Activated CD4-positive, alpha-beta memory T cell treated with anti-CD3 and anti-CD28 coated beads for 36 hours (primary cell): ENCODE results near the gene ZNF598. TPM values are rescaled to one million over a fixed set of nuclear protein-coding genes. Genes with fewer than 3 reads are reported as not detected.

Experiments
- CTCF ChIA-PET: fragments of 350-600 bp; sonication (Branson Sonifier 250); formaldehyde crosslinking; loops from one replicate; lab custom pipeline; 2021; ENCODE audit warnings: antibody characterized with exemption, inconsistent platforms; lab: Charles Lee
- POLR2A ChIA-PET: fragments of 350-600 bp; sonication (Branson Sonifier 250); formaldehyde crosslinking; loops from one replicate; lab custom pipeline; 2021; ENCODE audit warnings: antibody characterized with exemption; lab: Charles Lee
- DNase-seq: peaks from one replicate; pipeline ENCODE4 v3.0.0-alpha.2; 2020
- H3K27ac Mint-ChIP-seq: one replicate; pipeline ENCODE4 v1.8.0; 2021; ENCODE audit warnings: mixed read lengths
- H3K27me3 Mint-ChIP-seq: one replicate; pipeline ENCODE4 v1.8.0; 2021; ENCODE audit warnings: mixed read lengths
- H3K36me3 Mint-ChIP-seq: one replicate; pipeline ENCODE4 v1.8.0; 2021; ENCODE audit warnings: mixed read lengths
- H3K4me1 Mint-ChIP-seq: one replicate; pipeline ENCODE4 v1.8.0; 2021; ENCODE audit warnings: low read depth, mixed read lengths
- H3K4me3 Mint-ChIP-seq: one replicate; pipeline ENCODE4 v1.8.0; 2021; ENCODE audit warnings: mild to moderate bottlenecking, mixed read lengths
- H3K9me3 Mint-ChIP-seq: one replicate; pipeline ENCODE4 v1.8.0; 2021; ENCODE audit warnings: mixed read lengths
- intact Hi-C: fragments of 100-400 bp; cut with micrococcal nuclease; formaldehyde crosslinking; loops from one replicate; pipeline ENCODE4 v1.15.1; 2023
- total RNA-seq, 2 experiments: library from RNA; stranded (reverse); gene quantifications; one replicate each; pipeline ENCODE4 v1.2.3, GENCODE V29; 2021

Gene ZNF598
- total RNA-seq, result 10 to 100 TPM; 67.2 to 67.6 TPM

DNA sequence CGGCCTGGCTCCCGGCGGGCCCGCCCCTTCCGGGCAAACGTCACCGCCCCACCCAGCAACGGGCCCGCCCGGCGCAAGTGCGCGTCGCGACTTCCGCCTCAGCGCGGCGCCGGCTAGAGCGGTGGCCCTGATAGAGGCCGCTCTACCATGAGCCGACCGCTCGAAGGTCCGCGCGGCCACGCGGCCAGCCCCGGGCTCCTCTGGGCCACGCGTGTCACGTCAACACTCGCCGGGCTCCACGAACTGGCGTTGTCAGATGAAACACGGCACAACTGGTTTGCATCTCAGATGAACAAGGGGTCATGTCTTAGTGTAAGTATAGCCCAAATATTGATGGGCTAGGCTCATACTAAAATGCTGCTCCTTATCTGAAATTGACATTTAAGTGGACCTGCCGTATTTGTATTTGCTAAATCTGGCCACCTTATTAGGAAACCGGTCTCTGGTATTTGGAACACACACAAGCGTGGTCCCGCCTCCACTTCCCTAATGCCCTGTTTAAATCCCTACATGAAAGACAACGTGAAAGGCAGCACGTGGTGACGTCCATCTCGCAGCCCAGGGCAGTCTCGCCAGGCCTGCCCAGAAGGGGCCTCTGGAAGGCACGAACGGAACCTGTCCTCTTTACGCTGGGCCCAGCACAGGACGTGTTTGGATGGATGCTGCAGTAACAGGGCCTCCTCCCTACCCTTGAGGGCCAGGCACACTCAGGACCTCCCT lies at the start of gene ZNF598:
Gene ZNF598, minus strand, starts transcription at position 31 of the 720 bp plus-strand sequence.
- CTCF ChIA-PET, result interaction anchor here (3.4 kb wide), 1 partner anchor 130 kb away, joined by 14 read pairs; no protein-coding TSS in a partner anchor
- peak; percentile 82 for DNase-seq
- peaks cover 15% of the 10 kb centered on the region for H3K36me3 Mint-ChIP-seq
- peak within 1 kb of the TSS; percentile 84 for H3K4me3 Mint-ChIP-seq
- no peaks in the 10 kb centered on the region for H3K27me3 Mint-ChIP-seq
- peaks cover 35% of the 10 kb centered on the region for H3K4me1 Mint-ChIP-seq
- H3K9me3 Mint-ChIP-seq, result no peaks in the 10 kb centered on the region
- H3K27ac Mint-ChIP-seq, result peak within 1 kb of the TSS; percentile 83
- intact Hi-C loops, result loop anchor here (2.0 to 5.0 kb wide), 2 partner anchors 17 to 48 kb away; partner anchors contain the start of gene RPS2
- POLR2A ChIA-PET, result no interaction called here

DNA sequence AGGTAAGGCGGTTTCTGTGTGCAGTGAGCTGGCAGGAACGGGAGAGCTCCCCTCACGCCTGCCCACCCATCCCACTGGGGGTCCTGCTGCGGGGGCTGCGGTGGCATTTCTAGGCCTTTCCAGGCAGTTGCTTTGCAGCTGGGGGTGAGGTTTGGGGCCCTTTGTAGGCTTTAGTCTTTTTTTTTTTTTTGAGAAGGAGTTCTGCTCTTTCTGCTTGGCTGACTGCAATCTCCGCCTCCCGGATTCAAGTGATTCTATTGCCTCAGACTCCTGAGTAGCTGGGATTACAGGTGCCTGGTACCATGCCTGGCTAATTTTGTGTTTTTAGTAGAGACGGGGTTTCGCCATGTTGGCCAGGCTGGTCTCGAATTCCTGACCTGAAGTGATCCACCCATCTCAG lies 49.3 kb upstream of the ZNF598 start:
- intact Hi-C loops, result no loop called here
- CTCF ChIA-PET, result no interaction called here
- no peak for DNase-seq
- Mint-ChIP-seq H3K9me3 (no peaks in the 10 kb centered on the region), H3K27ac (no peak overlapping the region), H3K36me3 (peaks cover 3% of the 10 kb centered on the region), H3K4me1 (no peaks in the 10 kb centered on the region), H3K4me3 (no peak overlapping the region), H3K27me3 (no peaks in the 10 kb centered on the region)
- POLR2A ChIA-PET, result interaction anchor here (0.6 kb wide), 1 partner anchor 95 kb away, joined by 4 read pairs; no protein-coding TSS in a partner anchor

DNA sequence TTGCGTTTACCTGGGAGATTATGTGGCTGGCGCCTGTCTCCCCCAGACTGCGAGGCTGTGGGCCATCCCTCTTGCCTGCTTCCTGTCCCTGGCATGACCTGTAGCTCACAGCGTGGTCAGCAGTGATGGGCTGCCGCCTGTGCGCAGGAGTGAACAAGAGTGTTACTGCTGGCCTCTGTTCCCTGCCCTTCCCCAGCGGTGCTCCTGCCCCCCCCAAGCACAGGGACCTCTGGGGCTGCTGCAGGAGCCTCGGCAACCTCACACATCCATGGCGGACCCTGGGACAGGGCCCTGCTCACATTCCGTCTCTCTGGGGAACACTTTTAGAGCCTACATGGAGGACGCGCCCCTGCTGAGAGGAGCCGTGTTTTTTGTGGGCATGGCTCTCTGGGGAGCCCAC lies 48.8 kb upstream of the ZNF598 start:
- H3K27me3 Mint-ChIP-seq, result no peaks in the 10 kb centered on the region
- ChIA-PET CTCF (no interaction called here), POLR2A (no interaction called here)
- intact Hi-C loops, result no loop called here
- no peak overlapping the region for H3K4me3 Mint-ChIP-seq
- H3K9me3 Mint-ChIP-seq, result no peaks in the 10 kb centered on the region
- DNase-seq, result no peak
- H3K36me3 Mint-ChIP-seq, result peaks cover 5% of the 10 kb centered on the region
- no peaks in the 10 kb centered on the region for H3K4me1 Mint-ChIP-seq
- H3K27ac Mint-ChIP-seq, result no peak overlapping the region

DNA sequence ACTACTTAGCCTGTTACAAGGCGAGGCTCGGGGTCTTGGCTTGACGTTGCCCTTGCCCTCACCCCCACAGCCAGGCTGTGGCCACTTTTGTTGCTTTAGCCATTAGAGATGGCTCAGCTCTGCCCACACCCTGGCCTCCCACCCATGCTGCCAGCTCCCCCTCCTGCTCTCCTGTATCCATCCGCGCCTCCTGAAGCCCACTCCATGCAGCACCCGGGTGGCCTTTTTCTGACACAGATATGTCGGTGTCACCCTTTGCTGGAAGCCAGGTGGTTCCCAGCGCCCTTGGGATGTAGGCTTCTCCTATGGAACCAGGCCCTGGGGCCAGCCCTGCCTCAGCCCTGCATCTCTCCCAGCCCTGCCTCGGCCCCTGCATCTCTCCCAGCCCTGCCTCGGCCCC lies 47.8 kb upstream of the ZNF598 start:
- ChIA-PET POLR2A (no interaction called here), CTCF (interaction anchor here (0.9 kb wide), 1 partner anchor 53 kb away, joined by 3 read pairs; no protein-coding TSS in a partner anchor)
- DNase-seq, result no peak
- H3K27ac Mint-ChIP-seq, result no peak overlapping the region
- H3K36me3 Mint-ChIP-seq, result peaks cover 5% of the 10 kb centered on the region
- H3K4me1 Mint-ChIP-seq, result no peaks in the 10 kb centered on the region
- no peaks in the 10 kb centered on the region for H3K9me3 Mint-ChIP-seq
- no peak overlapping the region for H3K4me3 Mint-ChIP-seq
- intact Hi-C loops, result no loop called here
- H3K27me3 Mint-ChIP-seq, result no peaks in the 10 kb centered on the region

DNA sequence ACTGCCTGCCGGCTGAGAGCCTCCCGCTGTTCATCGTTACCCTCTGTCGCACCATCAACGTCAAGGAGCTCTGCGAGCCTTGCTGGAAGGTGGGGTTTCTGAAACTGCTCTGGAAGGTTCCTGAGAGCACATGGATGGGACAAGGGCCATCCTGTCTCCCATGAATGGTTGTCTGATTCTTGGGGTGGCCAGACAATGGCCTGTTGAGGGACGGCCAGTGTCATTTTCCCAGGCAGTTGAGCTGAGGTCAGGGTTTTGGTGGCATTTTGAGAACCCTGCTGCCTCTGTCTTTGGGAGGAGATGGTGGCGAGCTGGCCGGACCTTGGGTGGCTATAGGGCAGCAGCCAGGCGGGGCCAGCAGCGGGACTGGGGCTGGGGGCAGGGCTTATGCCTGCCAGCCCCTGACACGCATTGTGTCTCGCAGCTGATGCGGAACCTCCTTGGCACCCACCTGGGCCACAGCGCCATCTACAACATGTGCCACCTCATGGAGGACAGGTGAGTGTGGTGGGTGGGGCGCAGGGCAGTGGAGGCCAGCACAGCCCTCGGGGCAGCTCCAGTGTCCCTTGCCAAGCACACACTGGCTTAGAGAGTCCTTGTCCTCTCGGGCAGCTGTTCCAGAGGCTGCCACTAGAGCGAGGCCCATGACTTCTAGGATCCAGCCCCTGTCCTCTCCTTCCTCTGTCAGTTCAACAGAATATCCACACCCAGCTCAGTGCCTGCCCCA lies 47.2 kb upstream of the ZNF598 start:
- no peaks in the 10 kb centered on the region for H3K4me1 Mint-ChIP-seq
- CTCF ChIA-PET, result interaction anchor here (0.8 to 0.9 kb wide), 2 partner anchors 9 to 53 kb away, joined by 3 to 6 read pairs; partner anchors contain the start of genes NTHL1 and TSC2
- no peaks in the 10 kb centered on the region for H3K27me3 Mint-ChIP-seq
- no peaks in the 10 kb centered on the region for H3K9me3 Mint-ChIP-seq
- intact Hi-C loops, result no loop called here
- H3K36me3 Mint-ChIP-seq, result peaks cover 5% of the 10 kb centered on the region
- POLR2A ChIA-PET, result interaction anchor here (0.8 kb wide), 1 partner anchor 9 kb away, joined by 3 read pairs; the partner anchor contains the start of genes NTHL1 and TSC2
- no peak for DNase-seq
- H3K4me3 Mint-ChIP-seq, result no peak overlapping the region
- H3K27ac Mint-ChIP-seq, result no peak overlapping the region

DNA sequence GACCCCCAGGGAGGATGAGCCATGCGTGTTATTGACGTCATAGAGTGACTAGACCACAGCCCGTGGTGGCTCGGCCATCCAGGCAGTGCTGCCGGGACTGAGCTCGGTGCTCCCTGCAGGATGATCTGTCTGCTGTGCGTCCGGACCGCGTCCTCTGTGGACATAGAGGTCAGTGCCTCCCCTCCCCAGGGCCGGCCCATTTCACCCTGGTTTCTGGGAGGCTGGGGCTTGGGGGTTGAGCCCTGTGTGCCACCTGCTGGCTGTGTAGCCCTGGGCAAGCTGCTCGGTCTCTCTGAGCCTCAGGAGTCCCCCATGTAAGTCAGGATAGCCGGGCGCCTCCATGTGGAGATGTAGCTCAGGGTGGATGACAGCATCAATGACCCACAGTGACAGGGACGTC lies 46.5 kb upstream of the ZNF598 start:
- DNase-seq, result no peak
- ChIA-PET CTCF (no interaction called here), POLR2A (interaction anchor here (0.8 kb wide), 1 partner anchor 8 kb away, joined by 3 read pairs; the partner anchor contains the start of genes NTHL1 and TSC2)
- Mint-ChIP-seq H3K27me3 (no peaks in the 10 kb centered on the region), H3K9me3 (no peaks in the 10 kb centered on the region), H3K27ac (no peak overlapping the region), H3K4me3 (no peak overlapping the region), H3K36me3 (peaks cover 5% of the 10 kb centered on the region), H3K4me1 (no peaks in the 10 kb centered on the region)
- intact Hi-C loops, result no loop called here

DNA sequence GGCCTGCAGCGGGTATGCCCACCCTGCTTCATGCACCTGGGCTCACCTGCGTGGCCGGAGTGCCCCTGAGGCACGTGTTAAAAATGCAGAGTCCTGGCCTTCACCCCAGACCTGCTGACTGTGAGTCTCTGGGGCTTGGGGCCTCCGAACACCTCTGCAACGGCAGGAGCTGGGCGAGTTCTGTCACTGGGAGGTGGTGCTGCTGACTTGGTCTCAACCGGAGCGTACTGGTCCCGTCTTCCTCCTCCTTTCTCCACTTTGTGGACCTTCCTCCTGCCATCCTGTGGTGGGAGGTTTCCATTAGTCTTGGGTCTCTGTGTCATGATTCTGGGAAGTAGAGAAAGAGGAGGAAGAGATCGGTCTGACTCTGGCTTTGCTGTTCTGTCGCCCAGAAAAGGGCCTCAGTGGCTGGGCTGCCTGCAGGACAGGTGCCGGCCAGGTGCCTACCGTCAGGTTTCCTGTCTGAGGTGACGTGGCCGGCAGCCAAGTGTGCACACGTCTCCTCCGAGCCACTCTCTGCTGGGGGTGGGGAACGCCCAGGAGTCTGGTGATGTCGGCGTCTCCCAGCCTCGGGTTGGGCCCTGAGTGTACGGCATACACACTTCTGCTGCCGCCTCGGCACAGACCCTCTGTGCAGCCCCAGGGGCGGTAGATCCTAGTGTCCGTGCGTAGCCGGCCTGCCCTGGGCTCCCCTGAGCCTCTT lies 45.1 kb upstream of the ZNF598 start:
- Mint-ChIP-seq H3K4me1 (no peaks in the 10 kb centered on the region), H3K36me3 (peaks cover 7% of the 10 kb centered on the region), H3K9me3 (no peaks in the 10 kb centered on the region), H3K27ac (no peak overlapping the region), H3K4me3 (no peak overlapping the region), H3K27me3 (no peaks in the 10 kb centered on the region)
- POLR2A ChIA-PET, result no interaction called here
- intact Hi-C loops, result no loop called here
- no peak for DNase-seq
- CTCF ChIA-PET, result no interaction called here

DNA sequence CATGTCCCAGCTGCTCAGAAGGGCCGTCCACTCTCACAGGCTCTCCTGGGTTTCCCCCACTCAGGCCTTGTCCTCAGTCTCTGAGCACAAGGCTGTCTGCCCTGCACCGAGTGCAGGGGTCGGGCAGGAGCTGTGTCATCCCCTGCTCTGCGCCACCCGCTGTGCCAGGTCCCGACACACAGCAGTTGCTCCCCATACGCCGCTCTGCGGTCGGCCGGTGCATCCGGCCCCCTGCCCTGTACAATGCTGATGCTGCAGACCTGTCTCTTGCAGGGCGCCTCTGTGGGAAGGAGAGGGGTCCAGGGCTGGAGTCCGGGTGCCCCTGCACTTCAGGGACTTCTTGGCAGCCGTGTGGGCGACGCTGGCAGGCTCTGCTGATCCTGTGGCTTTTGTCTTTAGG lies 44.3 kb upstream of the ZNF598 start:
- no peak overlapping the region for H3K27ac Mint-ChIP-seq
- intact Hi-C loops, result no loop called here
- no peaks in the 10 kb centered on the region for H3K4me1 Mint-ChIP-seq
- H3K4me3 Mint-ChIP-seq, result no peak overlapping the region
- H3K36me3 Mint-ChIP-seq, result peaks cover 7% of the 10 kb centered on the region
- ChIA-PET CTCF (no interaction called here), POLR2A (no interaction called here)
- no peaks in the 10 kb centered on the region for H3K9me3 Mint-ChIP-seq
- H3K27me3 Mint-ChIP-seq, result no peaks in the 10 kb centered on the region
- DNase-seq, result no peak

DNA sequence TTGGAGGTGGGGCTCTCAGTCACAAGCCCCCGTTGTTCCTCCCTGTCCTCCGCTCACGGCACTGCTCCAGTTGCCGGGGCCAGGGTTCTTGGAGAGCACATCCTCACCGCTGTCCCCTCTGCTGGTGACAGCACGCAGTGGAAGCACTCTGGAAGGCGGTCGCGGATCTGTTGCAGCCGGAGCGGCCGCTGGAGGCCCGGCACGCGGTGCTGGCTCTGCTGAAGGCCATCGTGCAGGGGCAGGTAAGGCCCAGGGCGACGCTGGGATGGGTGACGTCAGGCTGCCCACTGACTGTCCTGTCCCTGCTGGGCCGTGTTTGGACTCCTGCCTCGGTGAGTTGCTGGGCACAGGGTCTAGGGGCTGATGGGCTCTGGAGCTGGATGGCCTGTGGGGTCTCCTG lies 43.6 kb upstream of the ZNF598 start:
- POLR2A ChIA-PET, result no interaction called here
- no peak overlapping the region for H3K4me3 Mint-ChIP-seq
- CTCF ChIA-PET, result no interaction called here
- peaks cover 6% of the 10 kb centered on the region for H3K36me3 Mint-ChIP-seq
- DNase-seq, result no peak
- no peaks in the 10 kb centered on the region for H3K9me3 Mint-ChIP-seq
- intact Hi-C loops, result no loop called here
- peaks cover 6% of the 10 kb centered on the region for H3K4me1 Mint-ChIP-seq
- H3K27me3 Mint-ChIP-seq, result no peaks in the 10 kb centered on the region
- no peak overlapping the region for H3K27ac Mint-ChIP-seq

DNA sequence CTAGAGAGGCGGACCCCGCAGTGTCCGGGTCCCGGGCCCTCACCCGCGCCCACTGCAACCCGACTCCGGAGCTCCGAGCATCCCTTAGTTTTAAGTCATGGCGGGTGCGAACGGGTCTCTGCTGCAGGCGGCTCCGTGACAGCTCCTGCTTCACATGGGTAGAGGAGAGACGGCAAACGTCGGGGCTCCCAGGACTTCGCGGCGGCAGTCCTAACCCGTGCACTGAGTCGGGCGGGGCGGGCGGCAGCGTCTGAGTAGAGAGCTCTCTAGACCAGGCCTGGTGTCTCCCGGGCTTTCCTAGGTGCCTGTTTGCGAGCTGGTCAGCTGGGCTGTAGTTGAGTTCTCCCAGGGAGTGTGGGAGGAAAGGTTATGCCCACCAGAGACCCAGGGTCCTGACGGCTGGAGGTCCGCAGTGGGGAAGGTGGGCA lies 38.5 kb upstream of the ZNF598 start:
- CTCF ChIA-PET, result interaction anchor here (0.7 to 2.5 kb wide), 8 partner anchors 9 to 107 kb away, joined by 3 to 10 read pairs (median 5); partner anchors contain the start of gene TRAF7
- Mint-ChIP-seq H3K27me3 (no peaks in the 10 kb centered on the region), H3K36me3 (peaks cover 3% of the 10 kb centered on the region), H3K4me3 (peak overlapping the region; percentile 88), H3K9me3 (no peaks in the 10 kb centered on the region), H3K27ac (no peak overlapping the region), H3K4me1 (peaks cover 13% of the 10 kb centered on the region)
- POLR2A ChIA-PET, result interaction anchor here (0.8 to 1.8 kb wide), 6 partner anchors 8 to 221 kb away, joined by 3 to 22 read pairs (median 4); partner anchors contain the start of genes FAHD1, HAGH, RPS2 and TBL3
- no peak for DNase-seq
- intact Hi-C loops, result no loop called here

DNA sequence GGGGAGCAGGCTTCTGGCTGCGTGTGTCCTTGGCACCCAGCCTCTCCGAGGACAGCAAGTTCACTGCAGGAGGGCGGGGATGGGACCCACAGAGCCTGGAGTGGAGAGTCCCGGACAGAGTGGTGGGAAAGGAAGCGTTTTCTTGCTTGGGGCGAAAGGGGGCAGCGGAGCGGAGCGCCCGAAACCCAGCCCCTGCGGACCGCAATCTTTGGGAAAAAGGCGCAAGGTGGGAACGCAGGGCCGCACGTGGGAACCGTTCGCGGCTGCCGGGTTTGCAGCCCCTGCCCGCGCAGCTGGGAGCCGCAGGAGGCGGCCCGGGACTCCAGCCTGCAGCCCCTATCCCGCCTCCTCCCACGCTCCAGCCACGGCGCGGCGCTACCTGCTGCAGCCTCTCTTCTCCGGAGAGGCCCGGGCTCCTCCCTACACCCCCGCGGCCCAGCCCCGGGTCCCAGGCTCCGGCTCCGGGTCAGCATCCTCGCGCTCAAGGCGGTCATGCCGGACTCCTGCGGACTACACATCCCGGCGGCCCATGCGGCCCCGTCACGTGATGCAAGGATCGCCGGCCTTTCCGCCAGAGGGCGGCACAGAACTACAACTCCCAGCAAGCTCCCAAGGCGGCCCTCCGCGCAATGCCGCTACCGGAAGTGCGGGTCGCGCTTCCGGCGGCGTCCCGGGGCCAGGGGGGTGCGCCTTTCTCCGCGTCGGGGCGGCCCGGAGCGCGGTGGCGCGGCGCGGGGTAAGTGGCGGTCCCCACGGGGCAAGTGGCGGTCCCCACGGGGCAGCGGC lies 37.9 kb upstream of the ZNF598 start, which contains the start of the genes NTHL1 and TSC2:
Gene NTHL1, minus strand, starts transcription at position 505 of the 786 bp plus-strand sequence. Its CDS starts 11 bp downstream, at position 494.
Gene TSC2, plus strand, starts transcription at position 656 of the 786 bp plus-strand sequence. CDS start 631 bp downstream, outside the sequence.
- Mint-ChIP-seq H3K4me1 (peaks cover 13% of the 10 kb centered on the region), H3K4me3 (peak within 1 kb of the TSS; percentile 89), H3K27me3 (no peaks in the 10 kb centered on the region), H3K36me3 (peaks cover 3% of the 10 kb centered on the region), H3K27ac (no peak within 1 kb of the TSS), H3K9me3 (no peaks in the 10 kb centered on the region)
- DNase-seq, result peak; percentile 97
- ChIA-PET POLR2A (interaction anchor here (0.6 to 1.8 kb wide), 8 partner anchors 9 to 221 kb away, joined by 3 to 22 read pairs (median 3); partner anchors contain the start of genes FAHD1, HAGH, NPW and RPS2), CTCF (interaction anchor here (0.6 to 2.5 kb wide), 11 partner anchors 9 to 265 kb away, joined by 3 to 10 read pairs (median 4); partner anchors contain the start of genes NUBP2, SPSB3 and TRAF7)
- intact Hi-C loops, result loop anchor here (1.0 kb wide), 1 partner anchor 108 kb away; the partner anchor contains the start of gene TRAF7
